Chondrocyte (in vitro differentiated cells): ENCODE data around the gene TSHZ2. TPM values are rescaled to one million over a fixed set of nuclear protein-coding genes. Genes with fewer than 3 reads are reported as not detected.

Experiments used
- DNase-seq: peaks from one replicate; pipeline ENCODE4 v3.0.0; 2021; ENCODE audit warnings: mixed read lengths, low spot score
- H3K27ac Mint-ChIP-seq: one replicate; pipeline ENCODE4 v1.8.0; 2021; ENCODE audit warnings: mild to moderate bottlenecking, moderate library complexity, mixed read lengths; ENCODE audit not compliant: unreplicated experiment
- H3K27me3 Mint-ChIP-seq: 2 replicates; pipeline ENCODE4 v1.8.0; 2021; ENCODE audit warnings: low read depth, mixed read lengths
- H3K36me3 Mint-ChIP-seq: 2 replicates; pipeline ENCODE4 v1.8.0; 2021; ENCODE audit warnings: low read depth, mixed read lengths
- H3K4me1 Mint-ChIP-seq: 2 replicates; pipeline ENCODE4 v1.8.0; 2021; ENCODE audit warnings: low read depth, mild to moderate bottlenecking, mixed read lengths
- H3K4me3 Mint-ChIP-seq: one replicate; pipeline ENCODE4 v1.8.0; 2021; ENCODE audit warnings: mild to moderate bottlenecking, moderate library complexity, mixed read lengths; ENCODE audit not compliant: unreplicated experiment
- H3K9me3 Mint-ChIP-seq: 2 replicates; pipeline ENCODE4 v1.8.0; 2021; ENCODE audit warnings: low read depth, mixed read lengths
- CTCF ChIP-seq: fragments of 200-600 bp; sonication (generic); IDR thresholded peaks from 2 replicates; pipeline ENCODE4 v1.5.0; 2021; ENCODE audit warnings: antibody characterized with exemption, mild to moderate bottlenecking, moderate library complexity
- total RNA-seq: library from RNA; stranded (reverse); gene quantifications from 3 replicates; pipeline ENCODE4 v1.2.1, GENCODE V29; 2021

The TSHZ2 gene
- total RNA-seq, 1 donor from 2014 or later = 0.37 TPM

DNA sequence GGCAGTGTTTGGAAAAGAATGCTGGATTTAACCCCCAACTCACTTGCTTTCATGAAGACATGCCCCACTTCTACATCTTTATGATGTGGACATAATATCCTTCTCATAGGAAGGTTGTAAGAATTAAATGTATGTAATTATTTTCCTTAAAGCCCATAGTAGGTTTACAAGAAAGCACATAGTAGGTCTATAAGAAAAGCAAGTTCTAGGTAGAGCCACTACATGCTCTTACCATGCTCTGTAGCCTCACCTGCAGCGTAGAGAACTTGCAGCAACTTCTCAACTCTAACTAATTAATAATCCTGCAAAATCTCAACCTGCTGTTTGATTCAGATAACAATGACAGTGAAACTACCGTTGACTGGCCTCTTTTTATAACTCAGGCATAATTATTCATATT, 288.4 kb downstream of the TSHZ2 start:
- H3K4me3 Mint-ChIP-seq = no peak overlapping the region
- peaks cover 14% of the 10 kb centered on the region for H3K27me3 Mint-ChIP-seq

DNA sequence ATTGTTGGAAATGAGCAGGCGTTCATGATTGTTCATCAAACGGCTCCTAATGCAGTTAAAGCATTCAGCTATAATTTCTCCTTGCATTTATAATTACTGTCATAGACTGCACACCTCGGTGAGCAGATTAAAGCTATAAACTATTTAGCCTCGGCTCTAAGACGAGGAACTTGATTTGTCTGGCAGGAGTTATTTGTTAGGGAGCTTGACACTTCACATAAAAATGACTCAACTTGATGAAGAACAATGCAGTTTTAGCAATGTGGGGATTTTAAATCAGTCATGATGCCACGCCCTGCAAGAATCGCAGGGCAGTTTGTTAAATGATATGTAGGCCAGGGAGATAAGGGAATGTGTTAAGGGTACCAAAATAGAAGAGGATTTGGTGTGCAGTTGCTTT, 290.2 kb downstream of the TSHZ2 start:
- Mint-ChIP-seq H3K27ac (no peak overlapping the region), H3K4me1 (no peaks in the 10 kb centered on the region), H3K4me3 (no peak overlapping the region), H3K36me3 (no peaks in the 10 kb centered on the region), H3K9me3 (no peaks in the 10 kb centered on the region), H3K27me3 (peaks cover 18% of the 10 kb centered on the region)
- no peak for DNase-seq
- no peak for TF ChIP-seq CTCF

More for the DNA sequence above, 288.4 kb downstream of the TSHZ2 start:
- no peak for DNase-seq
- no peaks in the 10 kb centered on the region for H3K36me3 Mint-ChIP-seq
- H3K4me1 Mint-ChIP-seq = no peaks in the 10 kb centered on the region
- H3K27ac Mint-ChIP-seq = no peak overlapping the region
- TF ChIP-seq CTCF = no peak
- peaks cover 4% of the 10 kb centered on the region for H3K9me3 Mint-ChIP-seq

- H3K36me3 Mint-ChIP-seq = no peaks in the 10 kb centered on the region
- H3K27ac Mint-ChIP-seq = no peak overlapping the region
- no peak for DNase-seq
- peaks cover 18% of the 10 kb centered on the region for H3K27me3 Mint-ChIP-seq
- no peak overlapping the region for H3K4me3 Mint-ChIP-seq
- H3K4me1 Mint-ChIP-seq = no peaks in the 10 kb centered on the region
- no peak for TF ChIP-seq CTCF
- H3K9me3 Mint-ChIP-seq = no peaks in the 10 kb centered on the region
Measured at GRCh38 chr20:53263554-53264438, 291.6 kb downstream of the TSHZ2 start.

DNA sequence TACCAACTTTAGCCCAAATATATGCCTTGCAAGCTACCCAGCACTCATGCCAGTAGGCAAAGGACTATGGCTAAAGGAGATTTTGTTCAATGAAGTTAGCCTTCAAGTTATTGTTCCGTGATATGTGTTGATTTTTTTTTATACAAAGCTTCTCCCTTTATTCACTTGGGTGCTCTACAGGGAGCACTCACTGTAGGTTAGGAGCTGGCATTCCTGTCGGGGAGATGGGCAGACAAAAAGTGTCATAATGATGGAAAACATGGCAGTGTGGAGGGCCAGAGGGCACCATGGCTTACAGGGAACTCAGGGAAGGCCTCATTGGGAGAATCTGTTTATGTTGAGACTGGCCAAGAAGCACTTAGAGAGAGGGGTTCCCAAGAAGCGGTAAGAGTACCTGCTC, 292.4 kb downstream of the TSHZ2 start:
- Mint-ChIP-seq H3K4me1 (no peaks in the 10 kb centered on the region), H3K4me3 (no peak overlapping the region), H3K9me3 (no peaks in the 10 kb centered on the region), H3K27ac (no peak overlapping the region), H3K36me3 (no peaks in the 10 kb centered on the region), H3K27me3 (peaks cover 18% of the 10 kb centered on the region)
- no peak for DNase-seq
- no peak for TF ChIP-seq CTCF

- Mint-ChIP-seq H3K4me3 (no peak overlapping the region), H3K4me1 (no peaks in the 10 kb centered on the region), H3K27me3 (peaks cover 18% of the 10 kb centered on the region), H3K9me3 (no peaks in the 10 kb centered on the region), H3K27ac (no peak overlapping the region), H3K36me3 (no peaks in the 10 kb centered on the region)
- no peak for TF ChIP-seq CTCF
- DNase-seq = no peak
Measured at GRCh38 chr20:53265304-53265875, 293.2 kb downstream of the TSHZ2 start.
